Hematopoietic multipotent progenitor cell treated with erythropoietin and hydrocortisone succinate and interleukin-3 and kit ligand, for 8 days (in vitro differentiated cells): ENCODE results near the gene KIF11.
"Not testable (repeated sequence)": the region's sequence is repeated elsewhere in the genome, so short reads cannot be mapped to it uniquely, and the experiment has no call there.

ENCODE experiments used
- DNase-seq: peaks from one replicate; pipeline ENCODE4 v3.0.0-alpha.2; 2015

KIF11 gene

DNA sequence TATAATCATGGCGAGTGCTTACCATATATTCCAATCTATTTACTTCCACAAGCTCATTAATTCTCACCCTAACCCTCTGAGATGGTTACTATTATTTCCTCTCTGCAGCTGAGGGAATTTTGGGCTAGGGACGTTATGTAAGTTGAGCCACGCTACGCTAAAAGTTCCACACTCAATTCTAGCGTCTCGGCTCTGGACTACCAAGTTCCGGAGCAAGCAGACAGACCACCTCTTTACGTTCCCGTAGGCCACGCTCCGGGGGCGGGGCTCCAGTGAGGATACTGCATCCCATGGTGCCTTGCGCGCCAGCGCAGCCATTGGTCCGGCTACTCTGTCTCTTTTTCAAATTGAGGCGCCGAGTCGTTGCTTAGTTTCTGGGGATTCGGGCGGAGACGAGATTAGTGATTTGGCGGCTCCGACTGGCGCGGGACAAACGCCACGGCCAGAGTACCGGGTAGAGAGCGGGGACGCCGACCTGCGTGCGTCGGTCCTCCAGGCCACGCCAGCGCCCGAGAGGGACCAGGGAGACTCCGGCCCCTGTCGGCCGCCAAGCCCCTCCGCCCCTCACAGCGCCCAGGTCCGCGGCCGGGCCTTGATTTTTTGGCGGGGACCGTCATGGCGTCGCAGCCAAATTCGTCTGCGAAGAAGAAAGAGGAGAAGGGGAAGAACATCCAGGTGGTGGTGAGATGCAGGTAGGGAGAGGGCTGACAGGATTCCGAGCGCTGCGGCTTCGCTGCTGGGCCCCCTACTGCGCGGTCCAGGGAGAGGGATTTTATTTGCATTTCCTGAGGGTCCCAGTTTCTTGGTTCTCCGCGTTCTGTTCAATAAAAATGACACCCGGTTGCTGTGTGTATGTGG lies at the start of gene KIF11:
Gene KIF11, plus strand, starts transcription at position 370 of the 858 bp plus-strand sequence. Its CDS starts 246 bp downstream, at position 616.
- peak; percentile 98 for DNase-seq

DNA sequence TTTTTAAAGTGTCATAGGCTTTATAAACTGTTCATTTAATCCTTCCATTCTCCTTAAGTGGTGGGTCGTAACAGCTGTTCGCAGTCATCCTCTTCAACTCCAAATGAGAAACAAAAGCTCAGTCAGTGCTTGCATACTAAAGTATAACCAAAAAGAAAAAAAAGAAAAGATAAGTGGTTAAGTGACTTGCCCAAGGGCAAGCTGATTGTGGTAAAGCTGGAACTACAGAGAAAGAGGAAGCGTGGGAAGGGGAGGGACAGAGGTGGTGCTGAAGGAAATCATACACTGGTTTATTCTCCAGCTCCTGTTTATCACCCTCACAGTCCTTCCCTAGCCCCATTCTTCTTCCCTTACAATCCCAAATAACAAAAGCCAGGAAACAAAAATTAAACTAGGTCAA lies 48.6 kb upstream of the KIF11 start:
- DNase-seq = peak; percentile 63

DNA sequence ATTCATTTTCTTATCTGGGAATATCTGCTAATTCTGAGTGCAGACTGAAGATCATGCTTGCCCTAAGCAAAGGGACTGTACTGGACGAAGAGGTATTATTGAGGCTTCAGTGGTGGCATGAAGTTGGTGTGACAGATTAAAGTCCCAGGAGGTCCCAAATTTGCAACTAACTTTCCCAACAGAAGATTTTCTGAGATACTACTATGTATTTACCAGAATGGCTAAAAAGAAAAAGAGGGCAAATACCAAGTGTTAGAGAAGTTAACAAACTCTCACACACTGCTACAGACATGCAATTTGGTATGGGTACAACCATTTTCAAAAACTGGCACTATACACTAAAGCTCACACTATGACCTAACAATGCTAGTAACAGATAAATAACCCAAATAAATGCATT lies 47.4 kb upstream of the KIF11 start:
- DNase-seq = no peak

DNA sequence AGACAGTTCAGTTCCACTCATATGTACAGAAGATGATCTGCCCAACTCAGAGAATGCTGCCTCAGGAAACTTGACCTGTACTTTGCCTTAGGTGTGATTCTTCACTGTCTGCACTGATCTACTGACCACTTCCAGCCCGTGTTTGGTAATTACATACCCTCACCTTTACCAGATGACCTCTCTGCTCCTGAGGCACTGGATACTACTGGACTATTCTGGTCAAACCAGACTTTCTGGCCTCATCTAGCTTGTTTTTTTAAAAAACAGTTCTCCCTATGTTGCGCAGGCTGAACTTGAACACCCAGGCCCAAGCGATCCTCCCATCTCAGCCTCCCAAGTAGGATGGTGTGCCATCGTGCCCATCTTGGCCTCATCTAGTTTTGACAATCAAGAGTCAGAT lies 45.3 kb upstream of the KIF11 start:
- DNase-seq = no peak

- DNase-seq = no peak
Observed at GRCh38 chr10:92550924-92551323, 42.0 kb upstream of the KIF11 start.

DNA sequence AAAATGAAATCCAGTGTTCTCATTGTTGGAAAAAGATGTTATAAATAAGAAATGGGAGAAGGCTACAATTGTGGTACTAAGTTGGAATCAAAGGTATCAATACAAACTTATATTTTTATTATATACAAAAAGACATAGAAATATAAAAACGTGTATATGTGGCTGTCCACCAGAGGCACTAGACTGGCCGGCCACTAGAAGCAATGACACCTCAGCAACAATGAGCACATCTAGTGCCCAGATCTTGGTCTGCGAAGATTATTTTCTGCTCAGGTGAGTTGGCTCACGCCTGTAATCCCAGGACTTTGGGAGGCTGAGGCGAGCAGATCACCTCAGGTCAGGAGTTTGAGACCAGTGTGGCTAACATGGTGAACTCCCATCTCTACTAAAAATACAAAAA lies 40.6 kb upstream of the KIF11 start:
- no peak for DNase-seq

DNA sequence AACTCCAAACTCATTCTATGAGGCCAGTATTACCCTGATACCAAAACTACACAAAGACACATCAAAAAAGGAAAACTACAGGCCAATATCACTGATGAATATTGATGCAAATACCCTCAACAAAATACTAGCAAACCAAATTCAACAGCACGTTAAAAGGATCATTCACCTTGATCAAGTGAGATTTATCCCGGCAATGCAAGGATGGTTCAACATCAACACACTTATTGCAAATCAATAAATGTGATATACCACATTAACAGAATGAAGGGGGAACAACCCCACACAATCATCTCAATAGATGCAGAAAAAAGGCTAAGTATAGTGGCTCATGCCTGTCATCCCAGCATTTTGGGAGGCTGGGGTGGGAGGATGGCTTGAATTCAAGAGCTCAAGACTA lies 39.0 kb upstream of the KIF11 start:
- DNase-seq = no peak

- DNase-seq = no peak
Observed at GRCh38 chr10:92559046-92559445, 33.9 kb upstream of the KIF11 start.

DNA sequence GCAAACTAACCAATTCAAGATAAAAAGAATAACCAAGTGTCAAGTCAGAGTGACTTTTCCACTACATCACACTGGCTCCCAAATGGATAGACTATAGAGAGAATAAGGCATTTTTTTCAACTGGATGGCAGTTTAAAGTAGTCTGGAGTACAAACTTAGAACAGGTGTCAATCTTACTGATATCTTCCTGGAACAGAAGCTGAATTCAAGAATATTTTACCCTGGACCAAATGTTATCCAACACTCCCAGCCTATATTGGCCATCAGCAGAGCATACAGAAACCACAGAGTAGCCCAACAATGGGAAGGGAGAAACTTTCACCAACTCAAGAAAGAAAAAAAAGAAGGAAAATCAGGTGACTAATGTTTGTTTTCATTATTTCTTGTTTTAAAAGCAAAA lies 30.5 kb upstream of the KIF11 start:
- DNase-seq = peak; percentile 45

- no peak for DNase-seq
Observed at GRCh38 chr10:92567952-92568600, 24.9 kb upstream of the KIF11 start.

DNA sequence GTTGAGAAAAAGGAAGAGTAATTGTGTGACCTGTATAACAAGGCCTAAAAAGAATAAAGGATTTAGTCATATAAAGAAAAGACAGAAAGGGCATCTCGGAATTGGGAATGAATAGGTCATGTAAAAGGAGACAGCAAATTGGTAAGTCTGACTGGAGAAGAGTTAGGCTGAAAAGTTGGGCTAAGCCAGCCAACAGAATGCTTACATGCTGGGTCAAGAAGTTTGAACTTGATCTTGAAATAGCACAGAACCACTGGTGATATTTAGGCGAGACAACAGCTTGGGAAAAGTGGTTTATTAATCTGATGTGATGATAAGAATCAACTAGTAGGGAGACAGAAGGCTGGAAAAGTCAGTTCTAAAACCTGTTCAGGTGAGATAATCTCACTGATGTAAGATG lies 23.9 kb upstream of the KIF11 start:
- no peak for DNase-seq

- not testable (repeated sequence) for DNase-seq
Observed at GRCh38 chr10:92569663-92570062, 23.3 kb upstream of the KIF11 start.

GRCh38 chr10:92571649-92572048 lies 21.3 kb upstream of the KIF11 start:
- DNase-seq = no peak

- peak; percentile 25 for DNase-seq
Observed at GRCh38 chr10:92572362-92573090, 20.4 kb upstream of the KIF11 start.

GRCh38 chr10:92573091-92573797 lies 19.7 kb upstream of the KIF11 start:
- DNase-seq = peak; percentile 59

DNA sequence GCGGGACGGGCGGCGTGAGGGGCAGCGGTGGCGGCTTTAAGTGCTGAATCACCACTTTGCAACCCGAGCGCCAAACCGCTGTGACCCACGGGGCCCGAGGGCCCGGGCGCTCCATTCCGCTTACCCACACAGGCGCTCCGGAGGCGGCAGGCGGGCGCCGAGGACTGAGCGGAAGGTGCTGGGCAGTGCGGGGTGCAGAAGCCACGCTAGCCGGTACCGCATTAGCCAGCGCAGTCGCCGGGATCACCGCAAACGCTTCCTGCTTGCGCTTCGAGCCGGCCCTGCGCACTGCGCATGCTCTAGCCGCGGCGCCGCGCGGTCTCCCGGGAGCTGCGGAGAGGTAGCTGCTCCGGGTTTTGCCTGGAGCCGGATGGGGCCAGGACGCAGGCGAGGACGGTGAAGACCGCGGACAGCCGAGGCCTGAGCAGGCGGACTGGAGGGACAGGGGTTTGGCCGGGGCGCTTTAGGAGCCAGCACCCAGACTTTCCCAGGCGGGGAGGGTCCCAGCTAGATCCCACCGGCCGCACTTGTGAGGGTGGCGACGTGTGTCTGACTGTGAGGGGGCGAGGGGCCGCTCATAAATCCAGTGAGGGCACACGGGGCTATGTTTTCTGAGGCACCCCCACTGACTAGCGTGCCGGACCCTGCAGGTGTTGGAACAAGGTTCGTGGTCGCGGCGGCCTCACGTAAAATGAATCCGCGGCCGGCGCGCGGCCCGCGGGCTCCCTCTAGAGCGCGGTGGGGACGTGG lies 19.0 kb upstream of the KIF11 start, which contains the start of gene IDE:
Gene IDE, minus strand, starts transcription at position 296 of the 750 bp plus-strand sequence. Its CDS starts 74 bp downstream, at position 222.
- DNase-seq = peak; percentile 83

- DNase-seq = peak; percentile 67
Observed at GRCh38 chr10:92574548-92575261, 18.2 kb upstream of the KIF11 start.

- DNase-seq = peak; percentile 31
Observed at GRCh38 chr10:92575961-92576360, 17.0 kb upstream of the KIF11 start.

DNA sequence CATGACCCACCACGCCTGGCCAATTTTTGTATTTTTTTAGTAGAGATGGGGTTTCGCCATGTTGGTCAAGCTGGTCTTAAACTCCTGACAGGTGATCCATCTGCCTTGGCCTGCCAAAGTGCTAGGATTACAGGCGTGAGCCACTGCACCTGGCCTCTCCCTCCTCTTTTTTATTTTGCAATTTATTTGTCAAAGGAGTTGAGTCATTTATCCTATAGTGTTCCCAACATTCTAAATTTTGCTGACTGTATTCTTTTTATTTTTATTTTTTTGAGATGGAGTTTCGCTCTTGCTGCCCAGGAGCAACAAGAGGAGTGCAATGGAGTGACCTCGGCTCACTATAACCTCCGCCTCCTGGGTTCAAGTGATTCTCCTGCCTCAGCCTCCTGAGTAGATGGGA lies 10.6 kb upstream of the KIF11 start:
- not testable (repeated sequence) for DNase-seq

DNA sequence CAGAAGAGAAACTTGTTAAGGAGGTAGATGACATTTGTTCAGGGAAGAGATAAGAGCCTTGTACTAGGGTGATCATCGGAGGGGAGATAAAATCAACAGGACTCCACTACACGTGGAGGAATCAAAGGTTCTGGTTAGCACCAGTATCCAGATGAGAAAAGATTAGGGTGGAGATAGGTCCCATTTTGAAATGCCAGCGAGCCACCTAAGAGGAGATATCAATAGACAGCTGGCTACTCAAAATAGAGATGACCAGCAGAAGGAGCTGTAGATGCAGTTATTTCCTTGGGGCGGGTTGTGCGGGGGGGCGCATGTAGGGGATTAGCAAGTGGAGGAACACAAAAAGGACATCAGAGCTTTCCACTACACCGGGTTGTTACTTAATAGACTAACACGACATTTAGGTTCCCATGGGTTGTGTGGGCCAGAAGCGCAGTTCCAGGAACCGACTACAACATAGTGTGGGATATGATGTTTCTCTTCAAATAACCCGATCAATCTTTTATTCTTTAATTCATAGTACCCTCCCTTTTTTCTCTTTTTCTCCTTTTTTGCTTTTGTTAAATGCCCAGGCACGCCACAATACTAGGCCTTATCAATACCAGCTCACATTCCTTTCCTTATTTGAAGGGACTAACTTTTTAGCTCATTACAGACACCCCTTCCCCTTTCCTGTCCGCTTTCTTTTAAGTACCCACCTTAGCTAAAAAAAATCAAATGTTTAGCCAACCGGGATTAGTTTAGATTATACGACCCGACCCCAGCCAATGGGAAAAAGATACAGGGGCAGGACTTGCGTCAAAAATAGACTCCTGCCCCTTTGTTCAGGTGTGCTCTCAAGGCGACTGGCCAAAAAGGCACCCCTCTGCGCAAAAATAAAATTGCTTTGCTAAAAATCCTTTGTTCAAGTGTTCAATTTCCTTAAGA lies 2.0 kb upstream of the KIF11 start:
- peak; percentile 74 for DNase-seq
